Esophagus muscularis mucosa (tissue), 4 donors: ENCODE measurements around the gene METTL26. TPM values are rescaled to one million over a fixed set of nuclear protein-coding genes. Genes with fewer than 3 reads are reported as not detected.

Source experiments
- DNase-seq: peaks from one replicate; pipeline ENCODE4 v3.0.0-alpha.2; 2017; ENCODE audit errors: extremely low spot score
- H3K27ac ChIP-seq, 4 donors: fragments of 200-600 bp; sonication (generic); replicated peaks in 1 of 4; 1 replicate in 3 of 4; 2 replicates in 1 of 4; pipeline ENCODE4 v1.5.1; 2016 to 2019; ENCODE audit warnings: mild to moderate bottlenecking in 1 of 4
- H3K27me3 ChIP-seq, 4 donors: fragments of 200-600 bp; sonication (generic); one replicate each; pipeline versions ENCODE4 v1.5.1 to v1.6.0; 2016 to 2019
- H3K36me3 ChIP-seq, 4 donors: fragments of 200-600 bp; sonication (generic); one replicate each; pipeline ENCODE4 v1.5.1; 2016 to 2019
- H3K4me1 ChIP-seq, 4 donors: fragments of 200-600 bp; sonication (generic); one replicate each; pipeline ENCODE4 v1.5.1; 2016 to 2019
- H3K4me3 ChIP-seq, 4 donors: fragments of 200-600 bp; sonication (generic); 1 replicate in 2 of 4; 2 replicates in 2 of 4; pipeline ENCODE4 v1.5.1; 2016 to 2019; ENCODE audit warnings: mild to moderate bottlenecking in 4 of 4, moderate library complexity in 1 of 4
- H3K9me3 ChIP-seq, 4 donors: fragments of 200-600 bp; sonication (generic); 1 replicate in 3 of 4; 2 replicates in 1 of 4; pipeline ENCODE4 v1.5.1; 2016 to 2019
- CTCF ChIP-seq, 3 experiments: fragments of 200-600 bp in 2 of 3; fragments of 450-650 bp in 1 of 3; sonication (generic) in 2 of 3; IDR thresholded peaks; one replicate each; pipeline ENCODE4 v1.5.1; 2017 to 2019; ENCODE audit warnings: antibody characterized with exemption in 3 of 3, mild to moderate bottlenecking in 2 of 3, moderate library complexity in 1 of 3
- EP300 ChIP-seq: sonication (generic); formaldehyde crosslinking; IDR thresholded peaks from one replicate; pipeline ENCODE4 v1.6.1; 2017; ENCODE audit warnings: antibody characterized with exemption
- POLR2A ChIP-seq: fragments of 450-650 bp; IDR thresholded peaks from one replicate; pipeline ENCODE4 v1.6.1; 2017; ENCODE audit warnings: antibody characterized with exemption, moderate library complexity, mild to moderate bottlenecking, low read depth
- POLR2AphosphoS5 ChIP-seq, 2 donors: sonication (generic); formaldehyde crosslinking; IDR thresholded peaks; one replicate each; pipeline ENCODE4 v1.6.1; 2017; ENCODE audit warnings: antibody characterized with exemption in 2 of 2
- WGBS: methylation state at CpG from one replicate; pipeline ENCODE4 v1.1.5; 2018; 5-methylcytosine and 5-hydroxymethylcytosine counted together
- intact Hi-C: fragments of 100-400 bp; cut with DNase I; formaldehyde crosslinking; loops from one replicate; pipeline ENCODE4 v1.15.1; 2023
- total RNA-seq, 4 donors: library from RNA; depleted of rRNA; stranded (reverse); fragments of >200 nt; gene quantifications; one replicate each; pipeline versions ENCODE4 v1.1.0 to v1.2.1, GENCODE V29; 2016

METTL26 gene
- total RNA-seq, 4 donors from 2014 or later: 129 to 166 (median 142) TPM

GRCh38 chr16:622920-623280, 13.2 kb downstream of the METTL26 start:
- no peak for TF ChIP-seq POLR2AphosphoS5 (IDR thresholded peaks at IDR 0.05)
- Histone ChIP-seq H3K27ac (peak overlapping the region; percentile 22 to 53 (median 32)), H3K9me3 (no peaks in the 10 kb centered on the region), H3K27me3 (no peaks in the 10 kb centered on the region), H3K4me1 (peaks cover 0 to 20% (median 10%) of the 10 kb centered on the region in 4 donors), H3K4me3 (no peak overlapping the region), H3K36me3 (peaks cover 0 to 48% (median 35%) of the 10 kb centered on the region in 4 donors)
- intact Hi-C loops: no loop called here
- no peak for DNase-seq
- WGBS: 96% methylated on average over 17 of the region's 17 CpGs

- Histone ChIP-seq H3K27ac (peak overlapping the region; percentile 3 to 53 (median 8)), H3K36me3 (peaks cover 0 to 47% (median 25%) of the 10 kb centered on the region in 4 donors), H3K4me3 (no peak overlapping the region), H3K9me3 (no peaks in the 10 kb centered on the region), H3K27me3 (no peaks in the 10 kb centered on the region), H3K4me1 (peaks cover 0 to 12% (median 7%) of the 10 kb centered on the region in 4 donors)
- intact Hi-C loops: no loop called here
- 88% methylated on average over 18 of the region's 21 CpGs for WGBS
- TF ChIP-seq POLR2A (no peak), CTCF (IDR thresholded peaks at IDR 0.05) (no peak), EP300 (no peak), POLR2AphosphoS5 (IDR thresholded peaks at IDR 0.05) (no peak)
- no peak for DNase-seq
Measured at GRCh38 chr16:621526-622105, 14.5 kb downstream of the METTL26 start.

- Histone ChIP-seq H3K36me3 (peaks cover 0 to 40% (median 19%) of the 10 kb centered on the region in 4 donors), H3K9me3 (no peaks in the 10 kb centered on the region), H3K27me3 (no peaks in the 10 kb centered on the region), H3K4me1 (peaks cover 0 to 12% (median 7%) of the 10 kb centered on the region in 4 donors), H3K27ac (no peak overlapping the region), H3K4me3 (no peak overlapping the region)
- intact Hi-C loops: no loop called here
- TF ChIP-seq POLR2AphosphoS5 (IDR thresholded peaks at IDR 0.05) (no peak), EP300 (no peak), CTCF (IDR thresholded peaks at IDR 0.05) (no peak), POLR2A (no peak)
- no peak for DNase-seq
- 81% methylated on average over 15 of the region's 41 CpGs for WGBS
Measured at GRCh38 chr16:620700-621525, 15.2 kb downstream of the METTL26 start.

GRCh38 chr16:619476-620100, 16.5 kb downstream of the METTL26 start:
- Histone ChIP-seq H3K9me3 (no peaks in the 10 kb centered on the region), H3K4me3 (no peak overlapping the region), H3K4me1 (peaks cover 0 to 12% (median 7%) of the 10 kb centered on the region in 4 donors), H3K36me3 (peaks cover 0 to 30% (median 12%) of the 10 kb centered on the region in 4 donors), H3K27ac (no peak overlapping the region), H3K27me3 (no peaks in the 10 kb centered on the region)
- no peak for DNase-seq
- intact Hi-C loops: no loop called here
- 91% methylated on average over 15 of the region's 20 CpGs for WGBS
- TF ChIP-seq CTCF (IDR thresholded peaks at IDR 0.05) (no peak), EP300 (no peak), POLR2A (no peak), POLR2AphosphoS5 (IDR thresholded peaks at IDR 0.05) (no peak)

GRCh38 chr16:617855-618254, 18.2 kb downstream of the METTL26 start:
- no peak overlapping the region for H3K4me3 ChIP-seq
- no peak for TF ChIP-seq EP300
- TF ChIP-seq POLR2AphosphoS5 (IDR thresholded peaks at IDR 0.05): no peak
- TF ChIP-seq POLR2A: no peak
- TF ChIP-seq CTCF (IDR thresholded peaks at IDR 0.05): no peak
- no peaks in the 10 kb centered on the region for H3K27me3 ChIP-seq
- no peak for DNase-seq
- intact Hi-C loops: no loop called here
- peaks cover 0 to 34% (median 12%) of the 10 kb centered on the region in 4 donors for H3K36me3 ChIP-seq
- no peak overlapping the region for H3K27ac ChIP-seq
- WGBS: 90% methylated on average over 8 of the region's 16 CpGs
- peaks cover 0 to 12% (median 7%) of the 10 kb centered on the region in 4 donors for H3K4me1 ChIP-seq
- no peaks in the 10 kb centered on the region for H3K9me3 ChIP-seq
